Panc1 (cell line): ENCODE results near the gene FRMPD4. TPM values are rescaled to one million over a fixed set of nuclear protein-coding genes. Genes with fewer than 3 reads are reported as not detected.

Experiments used
- ATAC-seq: fragments of 200-7000 bp; cut with Tn5 transposase; 2 replicates; pipeline ENCODE4 v1.9.1; 2020; ENCODE audit warnings: mild to moderate bottlenecking, moderate library complexity
- BruUV-seq: library from RNA; stranded (reverse); fragments of 400-500 nt; replicated peaks from 2 replicates; lab custom pipeline; 2021; lab: Mats Ljungman, UMichigan
- CTCF ChIA-PET: fragments of 300-600 bp; sonication (Branson Sonifier 250); formaldehyde crosslinking; loops from one replicate; lab custom pipeline; 2022; ENCODE audit warnings: antibody characterized with exemption; lab: Charles Lee
- POLR2A ChIA-PET: fragments of 300-600 bp; sonication (Branson Sonifier 250); formaldehyde crosslinking; loops from one replicate; lab custom pipeline; 2022; ENCODE audit warnings: antibody characterized with exemption; lab: Charles Lee
- DNase-seq: peaks from one replicate; pipeline ENCODE4 v3.0.0-alpha.2; 2010; ENCODE audit warnings: low read depth, low spot score
- H3K27ac ChIP-seq: 2 replicates; pipeline ENCODE4 v1.5.1; 2011; ENCODE audit warnings: mild to moderate bottlenecking, low read length, inconsistent platforms
- H3K27me3 ChIP-seq: fragments of 200-500 bp; sonication (Bioruptor generic); 2 replicates; pipeline ENCODE4 v1.6.0; 2014; ENCODE audit warnings: low read length, inconsistent platforms; ENCODE audit not compliant: control insufficient read depth, insufficient read depth
- H3K36me3 ChIP-seq: fragments of 200-500 bp; sonication (Bioruptor generic); 2 replicates; pipeline ENCODE4 v1.5.1; 2014; ENCODE audit warnings: inconsistent platforms, mild to moderate bottlenecking, low read length, moderate library complexity; ENCODE audit not compliant: control insufficient read depth, insufficient read depth
- H3K4me1 ChIP-seq: 2 replicates; pipeline ENCODE4 v1.5.1; 2011; ENCODE audit warnings: inconsistent platforms, mild to moderate bottlenecking, low read length, moderate library complexity; ENCODE audit not compliant: control insufficient read depth, insufficient read depth
- H3K4me3 ChIP-seq, 2 experiments: 2 replicates each; pipeline ENCODE4 v1.5.1; 2011 to 2012; ENCODE audit warnings: low read depth in 2 of 2, low read length in 2 of 2, mild to moderate bottlenecking in 2 of 2, inconsistent platforms in 1 of 2, moderate library complexity in 1 of 2
- H3K9me3 ChIP-seq: fragments of 200-500 bp; sonication (Bioruptor generic); 2 replicates; pipeline ENCODE4 v1.5.1; 2014; ENCODE audit warnings: low read depth, mild to moderate bottlenecking, inconsistent platforms, low read length, moderate library complexity; ENCODE audit not compliant: control insufficient read depth, insufficient read depth
- CTCF ChIP-seq: fragments of 450-650 bp; IDR thresholded peaks from 2 replicates; pipeline ENCODE4 v1.5.1; 2017; ENCODE audit warnings: mild to moderate bottlenecking
- POLR2AphosphoS5 ChIP-seq: IDR thresholded peaks from 2 replicates; pipeline ENCODE4 v1.6.1; 2012; ENCODE audit warnings: mild to moderate bottlenecking, low read depth, low read length, moderate library complexity
- REST ChIP-seq, 2 experiments: IDR thresholded peaks; 2 replicates each; pipeline ENCODE4 v1.6.1; 2011 to 2012; ENCODE audit warnings: low read depth in 2 of 2, control low read depth in 1 of 2, low read length in 1 of 2, mild to moderate bottlenecking in 1 of 2, moderate library complexity in 1 of 2; ENCODE audit not compliant: insufficient read depth in 1 of 2
- SIN3A ChIP-seq: IDR thresholded peaks from 2 replicates; pipeline ENCODE4 v1.6.1; 2012; ENCODE audit warnings: low read depth, mild to moderate bottlenecking, low read length, moderate library complexity, borderline replicate concordance; ENCODE audit not compliant: insufficient read depth
- TCF7L2 ChIP-seq: IDR thresholded peaks from 2 replicates; pipeline ENCODE4 v1.6.1; 2011; ENCODE audit warnings: mild to moderate bottlenecking, low read depth, low read length, inconsistent platforms
- in situ Hi-C: cut with HindIII; loops from 2 replicates; pipeline ENCODE4 v1.10.0; 2016; ENCODE audit warnings: low sequenced_read_pairs, low pct_unique_long_range_greater_than_20kb
- intact Hi-C: fragments of 100-400 bp; cut with micrococcal nuclease; formaldehyde crosslinking; loops from one replicate; pipeline ENCODE4 v1.10.0; 2022; ENCODE audit not compliant: unreplicated experiment
- total RNA-seq: library from RNA; stranded (reverse); gene quantifications from one replicate; pipeline ENCODE4 v1.2.1, GENCODE V29; 2021; ENCODE audit not compliant: unreplicated experiment

FRMPD4 gene
- total RNA-seq, 1 experiment from 2014 or later, result not detected

- ATAC-seq, result no peak
- no peaks in the 10 kb centered on the region for H3K27me3 ChIP-seq
- CTCF ChIA-PET, result no interaction called here
- H3K9me3 ChIP-seq, result no peaks in the 10 kb centered on the region
- in situ Hi-C loops (no loop called here), intact Hi-C loops (no loop called here)
- no peaks in the 10 kb centered on the region for H3K4me1 ChIP-seq
- no peak overlapping the region for H3K27ac ChIP-seq
- no peaks in the 10 kb centered on the region for H3K36me3 ChIP-seq
- POLR2A ChIA-PET, result no interaction called here
- DNase-seq, result no peak
- BruUV-seq, result no TSS peak
- no peak overlapping the region for H3K4me3 ChIP-seq
- no peak for TF ChIP-seq SIN3A
- no peak for TF ChIP-seq REST (IDR thresholded peaks at IDR 0.05; ENCODE audit: insufficient read depth in 1 of 2, low read depth in 2 of 2, low read length in 1 of 2)
- TF ChIP-seq CTCF, result no peak
- TF ChIP-seq POLR2AphosphoS5, result no peak
- no peak for TF ChIP-seq TCF7L2
These were observed 222.8 kb downstream of the FRMPD4 start for GRCh38 chrX:12360986-12361598.

- no peak overlapping the region for H3K27ac ChIP-seq
- intact Hi-C loops (no loop called here), in situ Hi-C loops (no loop called here)
- H3K4me1 ChIP-seq, result no peaks in the 10 kb centered on the region
- H3K27me3 ChIP-seq, result no peaks in the 10 kb centered on the region
- POLR2A ChIA-PET, result no interaction called here
- DNase-seq (no peak), ATAC-seq (no peak)
- no TSS peak for BruUV-seq
- no peaks in the 10 kb centered on the region for H3K9me3 ChIP-seq
- no peak for TF ChIP-seq REST (IDR thresholded peaks at IDR 0.05; ENCODE audit: insufficient read depth in 1 of 2, low read depth in 2 of 2, low read length in 1 of 2)
- TF ChIP-seq CTCF, result no peak
- no peak for TF ChIP-seq TCF7L2
- TF ChIP-seq POLR2AphosphoS5, result no peak
- no peak for TF ChIP-seq SIN3A
- CTCF ChIA-PET, result no interaction called here
- H3K36me3 ChIP-seq, result no peaks in the 10 kb centered on the region
- H3K4me3 ChIP-seq, result no peak overlapping the region
These were observed 224.9 kb downstream of the FRMPD4 start for GRCh38 chrX:12363216-12363615.
